T-helper 9 cell (primary cell): Measurements from ENCODE around the gene JAML.

Experiments used
- DNase-seq: peaks from one replicate; pipeline ENCODE4 v3.0.0-alpha.2; 2020

The JAML gene

GRCh38 chr11:118164885-118165284 lies 59.9 kb downstream of the JAML start:
- no peak for DNase-seq

DNA sequence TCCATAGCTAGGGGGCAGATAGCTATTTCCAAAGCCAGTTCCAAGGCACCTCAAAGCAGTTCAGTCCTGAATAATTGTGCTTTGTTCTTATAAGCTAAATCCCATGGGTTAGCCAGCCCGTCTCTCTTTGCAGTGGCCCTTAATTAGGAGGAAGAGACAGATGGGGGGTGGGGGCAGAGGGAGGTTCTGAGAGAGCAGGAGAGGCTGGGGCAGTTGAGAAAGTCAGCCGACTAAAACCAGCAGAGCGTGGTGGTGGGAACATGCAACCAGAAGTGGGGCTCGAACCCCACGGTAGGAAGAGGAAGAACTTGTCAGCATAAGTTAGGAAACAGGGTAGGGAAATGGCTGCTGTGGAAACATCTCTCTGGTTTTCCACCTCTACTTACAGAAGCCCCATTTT lies 61.3 kb downstream of the JAML start:
- DNase-seq, result no peak

DNA sequence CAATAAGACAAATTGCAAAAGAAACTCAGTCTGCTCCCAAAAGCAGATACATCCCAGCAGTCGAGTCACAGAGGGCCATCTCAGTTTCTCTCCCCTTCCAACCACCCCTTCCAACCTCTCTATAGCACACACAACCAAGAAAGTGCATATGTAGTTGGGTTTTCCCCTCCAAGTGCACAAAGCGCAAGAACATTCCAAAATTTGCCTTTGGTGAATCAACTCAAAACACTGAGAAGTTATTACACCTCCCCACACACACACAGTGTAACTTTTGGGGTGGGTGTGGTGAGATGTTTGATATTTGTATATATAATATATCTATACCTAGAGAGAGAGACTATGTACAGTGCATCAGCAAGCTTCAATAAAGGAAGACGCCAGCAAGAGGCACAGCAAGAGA lies 62.0 kb downstream of the JAML start:
- no peak for DNase-seq

DNA sequence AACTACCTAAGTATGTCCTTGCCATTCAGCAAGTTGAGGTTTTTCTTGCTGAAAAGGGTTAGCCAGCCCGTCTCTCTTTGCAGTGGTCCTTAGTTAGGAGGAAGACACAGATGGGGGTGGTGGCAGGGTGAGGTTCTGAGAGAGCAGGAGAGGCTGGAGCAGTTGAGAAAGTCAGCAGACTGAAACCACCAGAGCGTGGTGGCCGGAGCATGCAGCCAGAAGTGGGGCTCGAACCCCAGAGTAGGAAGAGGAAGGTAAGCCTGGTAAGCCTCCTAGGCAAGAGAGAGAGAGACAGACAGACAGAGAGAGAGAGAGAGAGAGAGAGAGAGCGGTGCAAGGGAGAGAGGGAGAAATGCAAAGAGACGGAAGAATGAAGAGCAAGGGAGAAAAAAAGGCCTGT lies 63.0 kb downstream of the JAML start:
- no peak for DNase-seq

DNA sequence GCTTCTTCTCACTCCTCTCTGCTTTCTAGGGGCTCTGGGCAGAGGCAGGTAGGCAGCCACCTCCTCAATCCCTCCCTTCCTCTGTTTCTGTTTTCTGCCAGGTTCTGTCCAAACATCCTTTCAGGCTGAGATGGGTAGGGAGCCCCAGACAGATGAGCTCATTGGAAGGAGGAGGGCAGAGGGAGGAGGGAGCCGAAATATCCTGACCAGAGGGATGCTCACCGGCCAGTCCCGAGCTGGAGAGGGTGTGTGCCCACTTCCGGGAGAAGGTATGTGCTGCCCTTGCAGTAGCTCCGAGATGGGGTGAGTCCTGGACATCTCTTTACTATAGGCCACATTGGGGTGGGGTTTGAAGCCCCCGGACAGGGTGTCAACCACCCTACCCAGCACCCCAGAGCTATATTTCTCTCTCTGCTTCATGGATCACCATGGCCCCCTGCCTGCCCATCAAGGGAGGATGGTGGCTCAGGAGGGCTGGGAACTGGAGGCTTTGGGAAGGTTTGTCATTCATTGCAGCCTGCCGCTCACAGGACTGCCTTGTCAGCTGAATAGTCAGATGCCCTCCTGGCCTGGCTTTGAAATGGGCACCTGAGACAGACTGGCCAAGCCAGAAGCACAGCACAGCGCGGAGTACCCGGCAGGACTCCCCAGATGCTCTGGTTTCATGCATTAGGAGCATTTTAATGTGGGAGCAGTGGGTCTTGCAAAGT lies 67.5 kb downstream of the JAML start:
- no peak for DNase-seq

DNA sequence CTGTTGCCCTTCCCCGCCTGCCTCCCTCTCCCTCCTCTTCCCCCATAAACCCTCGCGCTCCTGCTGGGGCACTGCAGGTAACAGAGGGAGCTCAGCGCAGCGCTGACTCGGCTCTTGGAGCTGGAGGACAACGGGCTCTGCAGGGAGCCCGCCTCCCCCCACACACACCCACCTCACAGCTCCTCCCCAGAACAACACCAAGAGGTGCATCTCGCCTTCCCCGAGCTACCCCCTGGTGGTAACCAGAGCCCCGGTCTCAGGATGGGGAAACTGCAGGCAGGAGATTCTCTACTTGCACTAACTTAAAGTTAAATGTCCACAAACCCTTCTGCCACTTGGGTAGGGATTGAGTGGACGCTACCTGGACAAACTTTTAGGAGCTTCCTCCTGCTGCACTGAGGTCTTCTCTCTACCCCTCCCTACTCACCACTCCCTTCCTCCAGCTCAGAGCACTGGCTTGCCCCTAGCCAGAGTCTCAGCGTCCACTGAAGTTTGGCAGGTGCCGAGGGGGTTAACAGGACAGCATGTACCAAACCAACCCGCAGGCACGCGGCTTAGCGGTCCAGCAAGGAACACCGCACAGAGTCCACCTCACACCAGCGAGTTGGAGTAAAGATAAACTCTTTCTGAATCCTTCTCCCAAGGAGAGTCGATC lies 68.2 kb downstream of the JAML start:
- DNase-seq, result no peak

DNA sequence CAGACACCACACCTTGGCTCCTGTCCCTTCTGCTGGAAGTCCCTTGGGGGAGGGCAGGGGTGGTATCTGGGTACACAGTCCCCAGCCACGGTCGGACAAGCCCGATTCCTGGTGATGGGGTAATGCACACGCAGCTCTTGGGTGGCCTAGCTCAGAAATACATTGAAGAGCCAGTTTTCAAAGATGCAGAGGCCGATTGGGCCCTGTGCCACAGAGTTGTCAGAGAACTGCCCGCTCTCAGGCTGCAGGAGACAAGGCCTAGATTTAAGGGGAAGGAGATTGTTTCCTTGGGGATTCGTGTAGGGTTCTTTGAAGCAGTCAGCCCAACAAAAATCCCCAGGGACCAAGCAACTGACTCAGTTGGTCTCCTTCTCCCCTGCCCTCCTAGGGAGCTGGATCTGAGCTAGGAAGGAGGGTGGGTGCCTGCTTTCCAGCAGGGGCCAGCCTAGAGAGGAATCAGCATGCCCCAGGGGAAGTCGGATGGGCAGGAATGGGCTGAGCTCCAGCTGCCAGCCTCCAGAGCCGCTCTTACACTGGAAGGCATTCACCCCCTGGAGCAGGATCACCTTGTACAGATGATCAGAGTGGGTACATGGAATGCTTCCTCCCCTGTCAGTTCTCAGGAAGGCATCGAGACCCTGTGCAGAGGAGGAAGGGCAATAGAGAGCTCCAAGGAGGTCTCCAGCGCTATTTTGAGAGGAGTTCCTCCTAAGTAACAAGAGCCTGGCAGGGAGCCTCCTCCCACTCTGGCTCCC lies 68.9 kb downstream of the JAML start:
- no peak for DNase-seq

DNA sequence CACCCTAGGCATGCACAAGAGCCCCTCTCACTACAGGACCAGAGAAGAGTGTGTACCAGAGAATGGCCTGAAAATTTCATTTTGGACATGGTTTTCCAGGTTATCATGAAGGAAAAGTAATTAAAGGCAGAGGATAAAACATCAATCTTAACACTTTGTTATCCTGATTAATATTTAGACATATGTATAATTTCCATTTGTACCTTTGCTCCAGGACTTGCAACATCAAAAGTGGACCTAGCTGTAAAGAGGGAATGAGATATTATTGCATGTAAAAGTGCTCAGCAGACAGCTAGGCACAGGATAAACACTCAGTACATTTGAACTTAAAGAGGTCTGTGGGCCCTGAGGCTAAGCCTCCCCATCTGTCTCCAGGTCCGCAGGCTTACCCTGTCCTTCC lies 70.2 kb downstream of the JAML start:
- no peak for DNase-seq

DNA sequence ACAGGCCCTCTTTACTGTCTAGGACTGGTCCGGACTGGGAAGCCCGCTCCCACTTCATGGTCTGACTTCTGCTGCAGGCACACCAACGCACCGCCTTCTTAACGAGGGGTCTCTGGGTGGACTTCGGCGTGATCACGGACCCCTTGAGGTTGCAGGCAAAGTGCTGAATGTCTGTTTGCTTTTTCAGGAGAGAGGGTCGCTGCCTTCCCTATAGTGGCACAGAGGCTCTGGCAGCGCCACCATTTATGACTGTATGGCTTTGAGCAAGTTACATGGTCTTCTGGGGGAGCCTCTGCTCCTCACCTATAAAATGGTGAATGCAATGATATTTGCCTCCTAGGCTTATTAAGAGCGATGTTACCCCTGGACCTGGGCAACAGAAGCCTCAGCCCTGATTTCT lies 70.8 kb downstream of the JAML start:
- DNase-seq, result no peak

GRCh38 chr11:118153516-118153915 lies 71.3 kb downstream of the JAML start:
- no peak for DNase-seq

DNA sequence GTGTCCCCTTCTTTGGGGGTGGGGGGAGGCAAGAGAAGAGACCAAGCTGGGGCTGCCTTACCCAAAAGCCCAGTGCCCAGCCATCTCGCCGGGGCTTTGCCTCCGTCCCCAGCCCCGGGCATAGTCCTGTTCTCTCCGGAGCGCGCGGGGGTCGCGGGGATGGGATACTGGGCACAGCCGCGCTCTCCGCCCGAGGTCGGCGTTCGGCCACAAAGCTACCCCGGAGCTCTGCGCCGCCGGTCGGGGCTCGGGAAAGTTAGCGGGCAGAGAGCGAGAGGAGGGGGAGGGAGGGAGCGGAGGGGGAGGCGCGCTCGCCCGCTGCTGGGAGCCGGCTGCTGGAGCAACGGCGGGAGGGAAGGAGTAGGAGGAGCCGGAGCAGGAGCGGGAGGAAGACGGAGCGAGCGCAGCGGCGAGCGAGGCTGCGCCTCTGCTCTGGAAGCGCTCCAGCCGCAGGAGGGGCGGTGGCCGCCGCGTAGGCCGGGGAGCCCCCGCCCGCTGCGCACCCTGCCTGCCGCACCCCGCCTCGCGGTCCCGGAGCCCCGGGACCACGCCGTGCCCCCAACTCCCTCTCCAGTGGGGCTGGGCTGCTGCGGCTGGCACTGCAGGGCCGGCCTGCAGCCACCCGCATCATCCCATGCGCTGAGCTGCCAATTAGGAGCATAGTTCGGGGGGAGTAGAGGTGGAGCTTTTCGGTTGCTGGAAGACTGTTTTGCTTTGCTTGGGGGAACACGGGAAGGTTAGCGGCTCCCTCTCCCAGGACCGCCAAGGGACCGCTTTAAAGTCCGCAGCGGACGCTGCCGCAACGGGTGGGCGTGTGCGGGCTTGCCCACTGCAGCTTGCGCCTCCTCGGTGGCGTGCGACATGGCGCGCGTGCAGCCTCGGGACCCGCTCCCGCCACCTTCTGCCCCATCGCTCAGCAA lies 72.0 kb downstream of the JAML start, which contains the start of gene SCN4B:
TSS of gene SCN4B (minus strand) at position 272 of the 920 bp plus-strand sequence. CDS start at position 122, 150 bp downstream.
- no peak for DNase-seq

- no peak for DNase-seq
Observed at GRCh38 chr11:118152020-118152551, 72.7 kb downstream of the JAML start.

- DNase-seq, result no peak
Observed at GRCh38 chr11:118151431-118151830, 73.4 kb downstream of the JAML start.

- DNase-seq, result no peak
Observed at GRCh38 chr11:118149493-118149892, 75.3 kb downstream of the JAML start.

DNA sequence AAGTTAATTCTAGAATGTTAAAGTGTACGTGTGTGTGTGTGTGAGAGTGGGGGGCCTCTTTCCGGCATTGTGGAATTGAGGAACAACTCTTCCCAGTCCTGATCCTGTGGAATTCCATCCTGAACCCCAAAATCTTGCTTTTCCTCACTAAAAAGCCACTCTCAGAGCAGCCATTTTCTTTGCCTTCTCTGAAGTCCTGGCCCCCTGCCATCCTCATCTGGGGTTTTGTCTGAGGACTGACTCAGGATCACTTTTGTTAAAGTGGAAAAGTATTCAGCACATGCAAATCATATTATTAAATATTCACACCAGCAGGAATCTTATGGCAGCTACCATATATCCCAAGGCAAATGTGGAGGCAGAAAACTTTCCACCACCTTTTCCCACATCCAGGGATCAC lies 76.0 kb downstream of the JAML start:
- DNase-seq, result no peak

GRCh38 chr11:118148240-118148639 lies 76.6 kb downstream of the JAML start:
- no peak for DNase-seq

DNA sequence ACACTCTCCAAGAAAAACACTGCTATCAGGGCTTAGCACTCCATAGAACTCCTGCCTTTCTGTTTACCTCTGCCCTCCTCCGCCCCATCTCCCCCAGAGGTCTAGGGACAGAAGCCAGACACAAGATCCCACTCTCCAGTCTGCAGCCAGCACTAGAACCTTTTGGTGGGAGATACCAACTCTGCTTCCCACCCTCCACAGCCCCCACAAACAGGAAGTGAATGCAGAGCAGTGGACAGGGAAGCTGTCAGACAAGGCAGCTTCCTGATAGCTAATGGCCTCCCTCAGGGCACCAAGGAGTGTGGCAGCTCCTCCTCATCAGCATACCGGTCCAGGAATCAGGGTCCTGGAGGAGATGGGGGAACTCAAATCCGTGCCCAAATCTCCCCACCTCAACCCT lies 77.3 kb downstream of the JAML start:
- DNase-seq, result no peak

DNA sequence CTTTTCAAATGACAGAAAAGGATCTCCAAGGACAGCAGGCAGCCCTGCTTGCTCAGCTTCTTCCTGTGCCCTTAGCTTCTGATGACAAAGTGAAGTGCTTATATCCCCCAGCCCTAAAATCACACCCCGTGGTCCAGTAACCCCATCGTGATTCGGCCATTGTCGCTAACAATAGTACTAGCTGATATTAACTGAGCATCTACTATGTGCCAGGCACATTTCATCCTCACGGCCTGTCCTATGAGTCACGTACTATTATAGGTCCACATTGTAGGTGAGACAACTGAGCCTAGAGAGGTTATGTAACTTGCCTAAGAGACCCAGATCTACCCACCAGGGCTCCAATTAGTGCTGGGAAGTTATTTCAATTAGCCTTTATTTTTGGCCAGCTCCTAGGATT lies 78.3 kb downstream of the JAML start:
- DNase-seq, result no peak

GRCh38 chr11:118145285-118146227 lies 79.3 kb downstream of the JAML start:
- peak; percentile 89 for DNase-seq

GRCh38 chr11:118144301-118145268 lies 80.2 kb downstream of the JAML start:
- no peak for DNase-seq
